Trophoblast cell (in vitro differentiated cells and primary cell): ENCODE results near the gene LDLRAP1.
A peak's percentile ranks its signal among the peaks of the same experiment; 100 is the strongest.

Source experiments
- DNase-seq, 2 donors: peaks; one replicate each; pipeline ENCODE4 v3.0.0-alpha.2; 2016
- H2AFZ ChIP-seq: 2 replicates; pipeline ENCODE4 v1.6.1; 2013; ENCODE audit warnings: low read length, moderate library complexity, mild to moderate bottlenecking; ENCODE audit not compliant: insufficient read depth, poor library complexity
- H2AK5ac ChIP-seq: 2 replicates; pipeline ENCODE4 v1.6.1; 2013; ENCODE audit warnings: mild to moderate bottlenecking, low read length
- H2BK120ac ChIP-seq: 2 replicates; pipeline ENCODE4 v1.6.1; 2013; ENCODE audit warnings: low read length, mild to moderate bottlenecking, moderate library complexity; ENCODE audit not compliant: insufficient read depth, poor library complexity
- H2BK12ac ChIP-seq: 2 replicates; pipeline ENCODE4 v1.6.1; 2013; ENCODE audit warnings: mild to moderate bottlenecking, low read length, moderate library complexity
- H2BK5ac ChIP-seq: 2 replicates; pipeline ENCODE4 v1.6.1; 2013; ENCODE audit warnings: low read length, low read depth, moderate library complexity, mild to moderate bottlenecking; ENCODE audit not compliant: poor library complexity
- H3K14ac ChIP-seq: 2 replicates; pipeline ENCODE4 v1.6.1; 2013; ENCODE audit warnings: mild to moderate bottlenecking, low read length
- H3K18ac ChIP-seq: 2 replicates; pipeline ENCODE4 v1.6.1; 2013; ENCODE audit warnings: mild to moderate bottlenecking, low read length
- H3K23ac ChIP-seq: 2 replicates; pipeline ENCODE4 v1.6.1; 2013; ENCODE audit warnings: low read length
- H3K27ac ChIP-seq: 2 replicates; pipeline ENCODE4 v1.5.1; 2013; ENCODE audit warnings: low read depth, mild to moderate bottlenecking, inconsistent platforms, low read length, moderate library complexity
- H3K27me3 ChIP-seq: 2 replicates; pipeline ENCODE4 v1.6.1; 2013; ENCODE audit warnings: inconsistent platforms, mild to moderate bottlenecking, low read length, moderate library complexity; ENCODE audit not compliant: insufficient read depth
- H3K36me3 ChIP-seq, 2 experiments: 1 replicate in 1 of 2; 2 replicates in 1 of 2; pipeline ENCODE4 v1.6.1; 2013; ENCODE audit warnings: low read length in 2 of 2, mild to moderate bottlenecking in 2 of 2, moderate library complexity in 1 of 2; ENCODE audit not compliant: insufficient read depth in 2 of 2, control insufficient read depth in 1 of 2
- H3K4ac ChIP-seq: 2 replicates; pipeline ENCODE4 v1.6.1; 2013; ENCODE audit warnings: low read depth, mild to moderate bottlenecking, low read length, moderate library complexity
- H3K4me1 ChIP-seq, 2 experiments: 1 replicate in 1 of 2; 2 replicates in 1 of 2; pipeline ENCODE4 v1.6.1; 2013; ENCODE audit warnings: low read length in 2 of 2, mild to moderate bottlenecking in 2 of 2, moderate library complexity in 1 of 2; ENCODE audit not compliant: insufficient read depth in 2 of 2, control insufficient read depth in 1 of 2
- H3K4me2 ChIP-seq: 2 replicates; pipeline ENCODE4 v1.6.1; 2013; ENCODE audit warnings: inconsistent platforms, mild to moderate bottlenecking, low read length, moderate library complexity
- H3K4me3 ChIP-seq: 2 replicates; pipeline ENCODE4 v1.5.1; 2013; ENCODE audit warnings: mild to moderate bottlenecking, low read depth, low read length, inconsistent platforms
- H3K79me1 ChIP-seq: one replicate; pipeline ENCODE4 v1.6.1; 2013; ENCODE audit warnings: low read length
- H3K79me2 ChIP-seq: 2 replicates; pipeline ENCODE4 v1.6.1; 2013; ENCODE audit warnings: low read length, mild to moderate bottlenecking; ENCODE audit not compliant: control insufficient read depth, insufficient read depth, poor library complexity
- H3K9ac ChIP-seq: 2 replicates; pipeline ENCODE4 v1.6.1; 2013; ENCODE audit warnings: mild to moderate bottlenecking, low read length
- H3K9me3 ChIP-seq: 2 replicates; pipeline ENCODE4 v1.6.1; 2013; ENCODE audit warnings: low read depth, mild to moderate bottlenecking, control low read depth, inconsistent platforms, low read length; ENCODE audit not compliant: insufficient read depth
- H4K12ac ChIP-seq: 2 replicates; pipeline ENCODE4 v1.6.1; 2013; ENCODE audit warnings: low read depth, mild to moderate bottlenecking, low read length, moderate library complexity
- H4K8ac ChIP-seq: 2 replicates; pipeline ENCODE4 v1.6.1; 2013; ENCODE audit warnings: low read depth, mild to moderate bottlenecking, low read length, moderate library complexity
- H4K91ac ChIP-seq: one replicate; pipeline ENCODE4 v1.6.1; 2013; ENCODE audit warnings: low read depth, mild to moderate bottlenecking, low read length, moderate library complexity
- WGBS: extraction: QIAGEN DNeasy Blood & Tissue Kit; methylation state at CpG from one replicate; pipeline ENCODE4 v1.1.7; 2013; ENCODE audit warnings: missing lambda C conversion rate; ENCODE audit not compliant: insufficient read length, insufficient coverage; ENCODE audit errors: extremely low coverage; 5-methylcytosine and 5-hydroxymethylcytosine counted together

The LDLRAP1 gene

DNA sequence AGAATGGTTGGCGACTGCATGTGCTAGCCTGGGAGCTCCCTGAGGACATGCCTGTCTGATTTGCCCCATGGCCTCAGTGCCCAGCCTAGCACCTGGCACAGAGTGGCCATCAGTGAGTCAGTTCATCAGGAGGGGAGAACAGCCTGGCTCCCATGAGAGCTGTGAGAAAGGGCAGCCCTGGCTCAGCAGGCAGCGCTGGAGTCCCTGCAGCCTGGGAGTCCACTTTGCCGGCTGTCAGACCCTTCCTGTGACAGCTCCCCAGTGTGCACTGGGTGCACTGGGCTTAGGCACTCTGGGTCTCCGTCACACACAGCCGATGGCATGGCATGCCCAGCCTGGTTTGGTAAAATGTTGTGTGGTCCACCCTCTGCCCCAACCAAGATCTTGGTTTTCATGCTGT lies 28.7 kb downstream of the LDLRAP1 start:
- Histone ChIP-seq H3K4me3 (no peak overlapping the region), H2BK12ac (no peak overlapping the region), H2AFZ (no peak overlapping the region), H2BK5ac (no peak overlapping the region), H3K4me1 (peaks cover 17 to 21% of the 10 kb centered on the region in 2 experiments), H3K9me3 (peaks cover 2% of the 10 kb centered on the region), H3K27me3 (no peaks in the 10 kb centered on the region), H2AK5ac (no peak overlapping the region), H3K23ac (no peak overlapping the region), H3K4ac (no peak overlapping the region), H4K91ac (no peak overlapping the region), H3K9ac (no peak overlapping the region), H3K18ac (no peak overlapping the region), H3K36me3 (no peaks in the 10 kb centered on the region), H3K4me2 (no peak overlapping the region), H3K14ac (no peak overlapping the region), H3K79me1 (peaks cover 4% of the 10 kb centered on the region), H3K27ac (no peak overlapping the region), H4K8ac (no peak overlapping the region), H4K12ac (no peak overlapping the region), H2BK120ac (no peak overlapping the region), H3K79me2 (no peaks in the 10 kb centered on the region)
- no CpG with 5 or more reads among the region's 5 CpGs for WGBS
- no peak for DNase-seq

DNA sequence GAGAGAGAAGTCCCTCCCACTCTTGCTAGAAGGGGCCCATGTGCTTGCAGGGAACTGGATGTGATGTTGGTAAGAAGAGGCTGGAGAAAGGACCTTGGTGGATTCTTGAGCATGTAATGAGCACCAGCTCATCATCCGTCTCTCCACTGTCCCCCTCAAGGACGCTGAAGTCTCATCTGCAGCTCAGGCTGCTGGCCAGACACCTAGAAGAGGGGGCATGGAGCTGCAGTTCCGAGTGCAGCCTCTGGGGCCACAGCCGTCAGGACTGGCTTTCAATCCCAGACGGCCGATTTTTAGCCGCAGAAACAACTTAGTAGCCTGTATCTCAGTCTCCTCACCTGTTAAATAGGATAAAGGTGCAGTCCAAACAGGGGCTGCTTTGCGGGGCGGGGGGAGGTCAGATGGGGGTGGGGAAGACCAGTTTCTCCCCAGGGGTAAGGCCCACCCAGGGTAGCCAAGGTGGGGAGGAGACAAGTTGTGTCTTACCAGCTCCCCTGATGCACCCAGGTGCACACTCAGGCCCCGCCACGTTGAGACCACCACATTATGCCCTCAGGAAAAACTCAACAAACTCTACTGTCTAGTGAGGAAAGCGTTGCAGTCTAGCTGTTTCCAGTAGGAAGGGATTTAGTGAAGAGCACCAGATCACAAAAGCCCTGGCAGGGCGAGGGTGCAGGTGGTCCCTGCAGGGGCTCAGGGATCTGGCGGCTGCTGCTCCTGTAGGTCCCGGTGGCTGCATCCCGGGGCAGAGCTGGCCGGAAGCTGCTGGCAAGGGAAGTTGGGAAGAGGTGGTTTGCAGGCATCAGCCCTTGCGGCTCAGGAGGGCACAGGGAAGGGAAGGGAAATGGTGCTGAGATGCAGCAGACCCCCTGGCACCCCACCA lies 29.5 kb downstream of the LDLRAP1 start:
- peaks cover 4% of the 10 kb centered on the region for H3K79me1 ChIP-seq
- no peak overlapping the region for H4K8ac ChIP-seq
- no peak overlapping the region for H4K12ac ChIP-seq
- H3K9me3 ChIP-seq = peaks cover 2% of the 10 kb centered on the region
- H2BK5ac ChIP-seq = no peak overlapping the region
- H2AK5ac ChIP-seq = no peak overlapping the region
- no peaks in the 10 kb centered on the region for H3K79me2 ChIP-seq
- H3K18ac ChIP-seq = no peak overlapping the region
- H3K4me3 ChIP-seq = no peak overlapping the region
- no peak overlapping the region for H2BK12ac ChIP-seq
- no peak overlapping the region for H2AFZ ChIP-seq
- H3K23ac ChIP-seq = no peak overlapping the region
- H4K91ac ChIP-seq = peak overlapping the region; percentile 17
- DNase-seq = peak; percentile 54 to 74
- no peak overlapping the region for H3K4me2 ChIP-seq
- no peak overlapping the region for H3K4ac ChIP-seq
- WGBS = no CpG with 5 or more reads among the region's 18 CpGs
- no peak overlapping the region for H3K9ac ChIP-seq
- H3K27me3 ChIP-seq = no peaks in the 10 kb centered on the region
- no peak overlapping the region for H3K14ac ChIP-seq
- H3K36me3 ChIP-seq = no peaks in the 10 kb centered on the region
- peaks cover 14 to 17% of the 10 kb centered on the region in 2 experiments for H3K4me1 ChIP-seq
- H2BK120ac ChIP-seq = no peak overlapping the region
- no peak overlapping the region for H3K27ac ChIP-seq

DNA sequence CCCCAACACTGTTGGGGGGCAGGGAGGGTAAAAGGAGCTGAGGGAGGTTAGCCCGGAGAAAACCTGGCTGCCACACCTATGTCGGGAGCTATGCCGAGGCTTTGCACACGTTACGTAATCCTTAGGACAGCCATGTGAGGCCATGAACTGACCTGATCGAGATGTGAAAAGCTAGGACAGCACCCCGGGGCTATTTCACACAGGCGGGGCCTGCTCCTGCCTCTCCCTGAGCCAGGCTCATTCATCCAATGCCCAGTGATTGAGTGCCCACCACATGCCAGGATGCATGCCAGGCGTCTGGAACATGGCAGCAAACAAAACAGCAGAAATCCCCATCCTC lies 30.2 kb downstream of the LDLRAP1 start:
- no peak overlapping the region for H3K14ac ChIP-seq
- H4K8ac ChIP-seq = no peak overlapping the region
- no peak overlapping the region for H3K4me2 ChIP-seq
- no peaks in the 10 kb centered on the region for H3K36me3 ChIP-seq
- no CpG with 5 or more reads among the region's 9 CpGs for whole genome bisulfite sequencing
- H2BK120ac ChIP-seq = no peak overlapping the region
- peaks cover 4% of the 10 kb centered on the region for H3K79me1 ChIP-seq
- H4K12ac ChIP-seq = no peak overlapping the region
- DNase-seq = peak; percentile 74 to 86
- no peak overlapping the region for H3K27ac ChIP-seq
- H3K4me3 ChIP-seq = no peak overlapping the region
- H3K9ac ChIP-seq = no peak overlapping the region
- no peak overlapping the region for H2AFZ ChIP-seq
- peaks cover 2% of the 10 kb centered on the region for H3K9me3 ChIP-seq
- peaks cover 12 to 14% of the 10 kb centered on the region in 2 experiments for H3K4me1 ChIP-seq
- H2BK12ac ChIP-seq = no peak overlapping the region
- no peak overlapping the region for H3K18ac ChIP-seq
- H3K27me3 ChIP-seq = no peaks in the 10 kb centered on the region
- no peak overlapping the region for H2AK5ac ChIP-seq
- H3K23ac ChIP-seq = no peak overlapping the region
- no peaks in the 10 kb centered on the region for H3K79me2 ChIP-seq
- H2BK5ac ChIP-seq = no peak overlapping the region
- peak overlapping the region; percentile 17 for H4K91ac ChIP-seq
- H3K4ac ChIP-seq = no peak overlapping the region

DNA sequence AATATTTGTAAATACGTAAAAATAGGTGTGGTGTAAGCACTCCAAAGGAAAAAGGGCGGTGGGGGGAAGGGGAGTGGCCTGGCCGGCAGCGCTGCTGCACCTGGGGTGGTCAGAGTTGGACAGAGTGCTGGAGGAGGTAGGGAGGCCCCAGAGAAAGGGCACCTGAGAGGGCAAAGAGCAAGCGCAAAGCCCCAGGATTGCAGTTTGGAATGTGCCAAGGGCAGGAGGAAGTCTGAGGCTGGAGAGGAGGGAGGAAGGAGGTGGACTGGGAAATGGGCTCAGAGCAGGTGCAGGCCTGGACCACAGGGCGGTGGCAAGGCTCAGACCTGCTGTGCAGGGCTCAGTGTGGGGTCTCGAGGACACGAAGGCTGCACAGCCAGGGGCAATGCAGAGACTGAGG lies 30.6 kb downstream of the LDLRAP1 start:
- H3K4me1 ChIP-seq = peaks cover 8 to 10% of the 10 kb centered on the region in 2 experiments
- H3K4me3 ChIP-seq = no peak overlapping the region
- H4K12ac ChIP-seq = no peak overlapping the region
- peaks cover 2% of the 10 kb centered on the region for H3K79me1 ChIP-seq
- no peak overlapping the region for H3K14ac ChIP-seq
- no peak overlapping the region for H3K23ac ChIP-seq
- H3K27ac ChIP-seq = no peak overlapping the region
- no peaks in the 10 kb centered on the region for H3K27me3 ChIP-seq
- no peaks in the 10 kb centered on the region for H3K36me3 ChIP-seq
- peak in 1 of 2 donors; percentile 43 for DNase-seq
- H2AFZ ChIP-seq = no peak overlapping the region
- no peak overlapping the region for H2BK120ac ChIP-seq
- H3K4me2 ChIP-seq = no peak overlapping the region
- H4K91ac ChIP-seq = no peak overlapping the region
- no CpG with 5 or more reads among the region's 8 CpGs for WGBS
- no peak overlapping the region for H2BK5ac ChIP-seq
- H3K18ac ChIP-seq = no peak overlapping the region
- no peak overlapping the region for H3K4ac ChIP-seq
- no peak overlapping the region for H2BK12ac ChIP-seq
- no peaks in the 10 kb centered on the region for H3K79me2 ChIP-seq
- no peak overlapping the region for H2AK5ac ChIP-seq
- no peak overlapping the region for H3K9ac ChIP-seq
- peaks cover 2% of the 10 kb centered on the region for H3K9me3 ChIP-seq
- H4K8ac ChIP-seq = no peak overlapping the region
